K562 (cell line): ENCODE measurements around the gene SLC1A7. TPM values are rescaled to one million over a fixed set of nuclear protein-coding genes. Genes with fewer than 3 reads are reported as not detected.
A peak's percentile ranks its signal among the peaks of the same experiment; 100 is the strongest.

ENCODE experiments used
- ATAC-seq: fragments of 200-7000 bp; cut with Tn5 transposase; 3 replicates; pipeline ENCODE4 v1.9.1; 2020; ENCODE audit warnings: moderate library complexity
- BruUV-seq: library from RNA; stranded (reverse); fragments of 400-500 nt; replicated peaks from 2 replicates; lab custom pipeline; 2021; lab: Mats Ljungman, UMichigan
- CTCF ChIA-PET: fragments of 300-600 bp; formaldehyde crosslinking; extraction: SDS; loops from one replicate; lab custom pipeline; 2021; ENCODE audit warnings: low intra/inter-chr PET ratio; lab: Yijun Ruan, JAX
- POLR2A ChIA-PET: fragments of 300-600, 350-650 bp; sonication (Branson Sonifier 250); formaldehyde crosslinking; extraction: SDS; loops from one replicate; lab custom pipeline; 2021; ENCODE audit warnings: antibody characterized with exemption, inconsistent platforms; lab: Yijun Ruan, JAX
- DNase-seq, 4 experiments: peaks; one replicate each; pipeline versions ENCODE4 v3.0.0 to v3.0.0-alpha.2; 2011 to 2018; ENCODE audit warnings: low spot score in 3 of 4, mixed read lengths in 3 of 4; ENCODE audit errors: extremely low read depth in 1 of 4
- FAIRE-seq: peaks from 2 replicates; lab custom pipeline; 2011; peaks lifted over from hg19 to GRCh38; lab: Jason Lieb, UNC
- H2AFZ ChIP-seq: 2 replicates; pipeline ENCODE4 v1.6.0; 2011; ENCODE audit warnings: low read depth, low read length, control low read depth, inconsistent platforms
- H3K27ac ChIP-seq: fragments of 200-600 bp; 3 replicates; pipeline ENCODE4 v1.8.0; 2011; ENCODE audit warnings: low read depth, mild to moderate bottlenecking, control low read depth, inconsistent platforms, low read length, moderate library complexity, mixed read lengths; ENCODE audit errors: extremely low read depth
- H3K27me3 ChIP-seq, 2 experiments: fragments of 300-600 bp in 1 of 2; 2 replicates in 1 of 2; 3 replicates in 1 of 2; pipeline versions ENCODE4 v1.6.0 to v1.8.0; 2011; ENCODE audit warnings: inconsistent platforms in 2 of 2, low read length in 2 of 2, mild to moderate bottlenecking in 1 of 2, mixed read lengths in 1 of 2, moderate library complexity in 1 of 2; ENCODE audit not compliant: control insufficient read depth in 2 of 2, insufficient read depth in 2 of 2
- H3K36me3 ChIP-seq: fragments of 300-600 bp; 3 replicates; pipeline ENCODE4 v1.8.0; 2011; ENCODE audit warnings: mild to moderate bottlenecking, low read length, inconsistent platforms; ENCODE audit not compliant: control insufficient read depth, insufficient read depth
- H3K4me1 ChIP-seq, 2 experiments: fragments of 200-600 bp in 1 of 2; replicated peaks in 1 of 2; 2 replicates in 1 of 2; 3 replicates in 1 of 2; pipeline versions ENCODE4 v1.5.1 to v1.8.0; 2011; ENCODE audit warnings: inconsistent platforms in 2 of 2, low read length in 2 of 2, mild to moderate bottlenecking in 1 of 2, mixed read lengths in 1 of 2, moderate library complexity in 1 of 2; ENCODE audit not compliant: control insufficient read depth in 2 of 2, insufficient read depth in 2 of 2
- H3K4me2 ChIP-seq: 2 replicates; pipeline ENCODE4 v1.6.1; 2011; ENCODE audit warnings: low read length, control low read depth, inconsistent platforms, mixed read lengths; ENCODE audit not compliant: insufficient read depth
- H3K4me3 ChIP-seq: fragments of 200-600 bp; sonication (generic), shearing (Covaris generic); 2 replicates; pipeline ENCODE4 v1.5.1; 2016; ENCODE audit warnings: control low read depth, inconsistent platforms
- H3K79me2 ChIP-seq: fragments of 200-600 bp; 3 replicates; pipeline ENCODE4 v1.8.0; 2011; ENCODE audit warnings: low read length, inconsistent platforms; ENCODE audit not compliant: control insufficient read depth, insufficient read depth
- H3K9ac ChIP-seq, 2 experiments: 2 replicates each; pipeline versions ENCODE4 v1.6.0 to v1.6.1; 2011; ENCODE audit warnings: low read depth in 2 of 2, low read length in 2 of 2, control low read depth in 1 of 2, inconsistent platforms in 1 of 2, mild to moderate bottlenecking in 1 of 2, mixed read lengths in 1 of 2; ENCODE audit not compliant: insufficient read depth in 1 of 2
- H3K9me1 ChIP-seq: one replicate; pipeline ENCODE4 v1.6.0; 2011; ENCODE audit warnings: inconsistent platforms, mild to moderate bottlenecking, low read length, moderate library complexity; ENCODE audit not compliant: control insufficient read depth, insufficient read depth
- H3K9me3 ChIP-seq: replicated peaks from 2 replicates; pipeline ENCODE4 v1.5.1; 2011; ENCODE audit warnings: low read depth, low read length, inconsistent platforms; ENCODE audit not compliant: control insufficient read depth, insufficient read depth
- H4K20me1 ChIP-seq: replicated peaks from 2 replicates; pipeline ENCODE4 v1.6.1; 2011; ENCODE audit warnings: low read length, inconsistent platforms, mixed read lengths; ENCODE audit not compliant: control insufficient read depth, insufficient read depth
- CCAR2 ChIP-seq: fragments of 200-400 bp; formaldehyde crosslinking; IDR thresholded peaks from 2 replicates; pipeline ENCODE4 v1.6.1; 2017; ENCODE audit warnings: mild to moderate bottlenecking, low read depth, low read length
- EZH2 ChIP-seq: IDR thresholded peaks from 2 replicates; pipeline ENCODE4 v1.6.1; 2012; ENCODE audit warnings: low read depth, mild to moderate bottlenecking, inconsistent platforms, low read length, borderline replicate concordance
- FOS ChIP-seq: IDR thresholded peaks from 3 replicates; pipeline ENCODE4 v1.6.1; 2011; ENCODE audit not compliant: insufficient read length; ENCODE audit errors: extremely low read depth
- HNRNPL ChIP-seq: fragments of 200-400 bp; formaldehyde crosslinking; IDR thresholded peaks from 2 replicates; pipeline ENCODE4 v1.6.1; 2017; ENCODE audit warnings: low read depth, mild to moderate bottlenecking, low read length
- RAD21 ChIP-seq, 2 experiments: fragments of 250-450 bp in 1 of 2; fragments of 450-650 bp in 1 of 2; sonication (Bioruptor Pico) in 1 of 2; formaldehyde crosslinking in 1 of 2; IDR thresholded peaks in 1 of 2; conservative IDR thresholded peaks in 1 of 2; 2 replicates each; pipeline versions ENCODE4 v1.4.0 to v1.8.0; 2020 to 2022; ENCODE audit warnings: mild to moderate bottlenecking in 2 of 2, moderate library complexity in 1 of 2
- TAF15 ChIP-seq: fragments of 200-400 bp; formaldehyde crosslinking; IDR thresholded peaks from 2 replicates; pipeline ENCODE4 v1.6.1; 2017; ENCODE audit warnings: mild to moderate bottlenecking, low read depth, low read length, moderate library complexity
- ZC3H8 ChIP-seq: fragments of 450-650 bp; IDR thresholded peaks from 2 replicates; pipeline ENCODE4 v1.6.1; 2017
- whole genome bisulfite sequencing: fragments of 100-300 bp; shearing (Covaris generic); methylation state at CpG from one replicate; pipeline ENCODE4 v1.1.6; 2016; ENCODE audit warnings: low coverage, mixed read lengths; ENCODE audit not compliant: insufficient coverage; ENCODE audit errors: missing lambda C conversion rate; 5-methylcytosine and 5-hydroxymethylcytosine counted together
- in situ Hi-C: fragments of 300-500 bp; cut with MboI; formaldehyde crosslinking; loops from 4 replicates; pipeline ENCODE4 v1.15.0; 2018; ENCODE audit warnings: inconsistent platforms, mixed read lengths
- intact Hi-C: fragments of 100-400 bp; cut with micrococcal nuclease; formaldehyde crosslinking; loops from 2 replicates; pipeline ENCODE4 v1.14.2; 2022
- polyA plus RNA-seq, 8 experiments: library from polyadenylated mRNA; depleted of rRNA in 4 of 8; stranded (reverse) in 5 of 8; unstranded in 3 of 8; fragments of >200 nt; fragmentation: Nextera tagmentation in 2 of 8; fragmentation: Illumina TruSeq in 1 of 8; extraction: Ambion mirVana in 2 of 8; extraction: Trizol in 1 of 8; gene quantifications; 2 replicates each; pipeline versions ENCODE4 v1.2.1 to v1.2.3, GENCODE V29; 2011 to 2014; ENCODE audit warnings: inconsistent platforms in 1 of 8, missing spikeins in 1 of 8
- total RNA-seq, 7 experiments: library from RNA; depleted of rRNA in 6 of 7; stranded (reverse); fragments of >200 nt in 6 of 7; fragmentation: Illumina TruSeq in 2 of 7; extraction: Trizol in 2 of 7; gene quantifications; 2 replicates each; pipeline versions ENCODE4 v1.2.1 to v1.2.3, GENCODE V29; 2011 to 2021; ENCODE audit warnings: low replicate concordance in 1 of 7
- TF ChIP-seq, protein P1 (sequence below): sonication (generic); formaldehyde crosslinking; IDR thresholded peaks from 2 replicates; pipeline ENCODE4 v1.8.0; 2022; ENCODE audit warnings: mild to moderate bottlenecking, low read depth, missing genetic modification reagents
- TF ChIP-seq, protein P2 (sequence below): fragments of 250-450 bp; sonication (Bioruptor Pico); IDR thresholded peaks from 2 replicates; pipeline ENCODE4 v1.4.0; 2020; ENCODE audit warnings: borderline replicate concordance

SLC1A7 gene
- total and polyA plus RNA-seq, 9 of the 15 experiments (the other 6 are each of a cell fraction or from before 2014, with no cell fraction given), result 0.07 TPM; not detected in 8

DNA sequence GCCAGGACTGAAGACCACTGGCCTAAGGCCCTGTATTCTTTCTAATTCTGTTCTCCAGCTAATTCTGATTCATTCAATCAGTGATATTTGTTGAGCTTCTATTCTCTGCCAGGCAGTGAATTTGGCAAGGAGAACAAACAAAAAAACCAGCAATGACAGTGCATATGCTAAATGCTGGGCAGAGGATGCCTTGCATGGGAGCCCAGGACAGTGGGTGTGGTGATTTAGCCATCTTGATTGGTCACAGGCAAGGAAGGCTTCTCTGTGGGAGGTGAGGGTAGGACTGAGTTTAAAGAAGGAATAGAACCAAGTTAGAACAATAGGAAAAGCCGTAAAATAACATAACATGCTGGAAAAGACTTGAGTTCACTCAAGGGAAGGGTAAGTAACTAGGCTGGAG, 45.0 kb upstream of the SLC1A7 start (continued):
- TF ChIP-seq, protein P1, sequence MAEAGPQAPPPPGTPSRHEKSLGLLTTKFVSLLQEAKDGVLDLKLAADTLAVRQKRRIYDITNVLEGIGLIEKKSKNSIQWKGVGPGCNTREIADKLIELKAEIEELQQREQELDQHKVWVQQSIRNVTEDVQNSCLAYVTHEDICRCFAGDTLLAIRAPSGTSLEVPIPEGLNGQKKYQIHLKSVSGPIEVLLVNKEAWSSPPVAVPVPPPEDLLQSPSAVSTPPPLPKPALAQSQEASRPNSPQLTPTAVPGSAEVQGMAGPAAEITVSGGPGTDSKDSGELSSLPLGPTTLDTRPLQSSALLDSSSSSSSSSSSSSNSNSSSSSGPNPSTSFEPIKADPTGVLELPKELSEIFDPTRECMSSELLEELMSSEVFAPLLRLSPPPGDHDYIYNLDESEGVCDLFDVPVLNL (CRISPR knock-in tag), result no peak

DNA sequence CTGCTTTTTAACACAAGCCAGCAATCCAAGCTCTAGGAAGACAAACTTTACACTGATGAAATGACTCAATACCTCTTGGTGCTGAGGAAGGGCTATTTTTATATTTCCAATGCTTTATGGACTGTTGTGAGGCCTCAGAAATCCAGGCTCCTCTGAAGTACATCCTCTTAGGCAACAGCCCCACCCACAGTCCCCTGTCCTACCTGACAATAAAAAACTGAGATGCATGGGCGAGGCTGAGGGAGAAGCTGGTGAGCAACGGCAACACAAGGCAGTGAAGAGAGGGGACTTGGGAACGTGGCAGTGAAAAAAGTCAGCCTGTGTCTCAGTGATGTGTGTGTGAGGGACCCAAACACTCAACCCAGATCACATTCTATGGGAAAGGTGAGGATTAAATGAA, 44.1 kb upstream of the SLC1A7 start:
- no peak for FAIRE-seq
- Histone ChIP-seq H3K9me1 (no peaks in the 10 kb centered on the region), H3K27me3 (0 out of 5 replicates have a peak, but pooled peaks cover 0 to under 1% of the 10 kb centered on the region in 2 experiments), H3K4me1 (peaks cover 16 to 53% of the 10 kb centered on the region in 2 experiments), H3K27ac (no peak overlapping the region), H2AFZ (no peak overlapping the region), H3K4me2 (no peak overlapping the region), H3K36me3 (no peaks in the 10 kb centered on the region), H4K20me1 (no peaks in the 10 kb centered on the region), H3K9ac (no peak overlapping the region), H3K4me3 (no peak overlapping the region), H3K79me2 (no peaks in the 10 kb centered on the region), H3K9me3 (no peaks in the 10 kb centered on the region)
- BruUV-seq, result no TSS peak
- WGBS, result 20% methylated on average over 3 of the region's 3 CpGs
- intact Hi-C loops (no loop called here), in situ Hi-C loops (loop anchor here (10.0 to 25.0 kb wide), 2 partner anchors 274 to 482 kb away; partner anchors contain the start of gene ECHDC2)
- ChIA-PET POLR2A (interaction anchor here (1.6 kb wide), 1 partner anchor 9 kb away, joined by 10 read pairs; no protein-coding TSS in a partner anchor), CTCF (no interaction called here)
- no peak for ATAC-seq
- no peak for TF ChIP-seq HNRNPL
- no peak for TF ChIP-seq EZH2
- 0 out of 4 replicates have a peak, but pooled peaks of 1 of the 2 experiments have one; percentile 7 for TF ChIP-seq RAD21 (CRISPR knock-in tag; conservative IDR thresholded peaks at IDR 0.05 in 1 of 2, IDR thresholded peaks at IDR 0.05 in 1 of 2)
- TF ChIP-seq CCAR2, result no peak
- no peak for TF ChIP-seq FOS
- TF ChIP-seq TAF15, result no peak
- no peak for TF ChIP-seq ZC3H8
- TF ChIP-seq, protein P2, sequence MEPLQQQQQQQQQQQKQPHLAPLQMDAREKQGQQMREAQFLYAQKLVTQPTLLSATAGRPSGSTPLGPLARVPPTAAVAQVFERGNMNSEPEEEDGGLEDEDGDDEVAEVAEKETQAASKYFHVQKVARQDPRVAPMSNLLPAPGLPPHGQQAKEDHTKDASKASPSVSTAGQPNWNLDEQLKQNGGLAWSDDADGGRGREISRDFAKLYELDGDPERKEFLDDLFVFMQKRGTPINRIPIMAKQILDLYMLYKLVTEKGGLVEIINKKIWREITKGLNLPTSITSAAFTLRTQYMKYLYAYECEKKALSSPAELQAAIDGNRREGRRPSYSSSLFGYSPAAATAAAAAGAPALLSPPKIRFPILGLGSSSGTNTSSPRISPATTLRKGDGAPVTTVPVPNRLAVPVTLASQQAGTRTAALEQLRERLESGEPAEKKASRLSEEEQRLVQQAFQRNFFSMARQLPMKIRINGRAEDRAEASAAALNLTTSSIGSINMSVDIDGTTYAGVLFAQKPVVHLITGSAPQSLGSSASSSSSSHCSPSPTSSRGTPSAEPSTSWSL (CRISPR knock-in tag), result no peak
- DNase-seq, result no peak
